Measurements from ENCODE around the gene COX4I2. TPM values are rescaled to one million over a fixed set of nuclear protein-coding genes. Genes with fewer than 3 reads are reported as not detected.

Gene COX4I2
- total RNA-seq, 1 experiment from 2014 or later: not detected

DNA sequence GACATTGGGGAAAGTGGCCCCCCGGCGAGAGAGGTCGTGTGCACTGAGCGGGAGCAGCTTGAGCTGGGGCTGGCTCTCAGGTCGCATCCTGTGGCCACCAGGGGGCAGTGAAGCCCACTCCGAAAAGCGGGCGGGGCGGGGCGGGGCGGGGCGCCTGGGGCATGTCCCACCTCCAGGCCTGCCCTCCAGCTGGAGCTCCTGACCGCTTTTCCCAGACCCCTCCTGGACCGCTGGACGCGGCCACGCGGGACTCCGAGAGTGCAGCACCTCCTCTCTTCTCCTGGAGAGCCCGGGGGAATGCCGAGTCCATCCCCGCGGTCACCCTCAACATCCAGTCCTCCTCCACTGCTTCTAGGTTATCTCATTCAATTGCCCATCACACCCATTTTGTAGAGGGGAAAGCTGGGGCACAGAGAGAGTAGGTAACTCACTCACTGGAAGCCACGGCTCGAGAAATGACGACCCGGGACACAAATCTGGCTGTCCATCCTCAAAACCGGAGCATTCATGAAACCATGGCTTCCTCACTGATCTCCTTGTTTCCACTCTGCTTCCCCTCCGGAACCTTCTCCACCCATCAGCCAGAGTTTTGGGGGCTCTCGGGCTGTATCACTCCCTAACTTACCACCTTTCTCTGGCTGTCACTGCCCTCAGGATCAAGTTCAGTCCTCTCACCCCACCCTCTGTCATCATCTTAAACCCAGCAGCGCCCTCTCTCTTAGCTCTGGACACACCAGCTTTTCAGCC lies 24.1 kb downstream of the COX4I2 start:
- Mint-ChIP-seq H3K4me3 (peak overlapping the region; percentile 74), H3K27ac (peak overlapping the region; percentile 79), H3K27me3 (ENCODE audit: low read depth) (no peaks in the 10 kb centered on the region), H3K9me3 (no peaks in the 10 kb centered on the region), H3K36me3 (peaks cover 6% of the 10 kb centered on the region; the same call in 1 of the 2 replicates), H3K4me1 (peaks cover 23% of the 10 kb centered on the region)
- DNase-seq (ENCODE audit: low spot score): peak; percentile 87
- POLR2A ChIA-PET: interaction anchor here (0.5 to 3.2 kb wide), 10 partner anchors 9 to 80 kb away, joined by 3 to 45 read pairs (median 4); partner anchors contain the start of genes BCL2L1 and ID1
- peak; percentile 84 for ATAC-seq
- CTCF ChIA-PET: interaction anchor here (0.6 to 7.4 kb wide), 61 partner anchors 9 to 346 kb away, joined by 3 to 488 read pairs (median 8); partner anchors contain the start of genes BCL2L1, ID1, PDRG1 and TPX2
- TF ChIP-seq, protein P1, sequence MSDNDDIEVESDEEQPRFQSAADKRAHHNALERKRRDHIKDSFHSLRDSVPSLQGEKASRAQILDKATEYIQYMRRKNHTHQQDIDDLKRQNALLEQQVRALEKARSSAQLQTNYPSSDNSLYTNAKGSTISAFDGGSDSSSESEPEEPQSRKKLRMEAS (CRISPR knock-in tag; IDR thresholded peaks at IDR 0.05): 0 out of 2 replicates have a peak, but pooled peaks have one; percentile 42
- TF ChIP-seq, protein P2, sequence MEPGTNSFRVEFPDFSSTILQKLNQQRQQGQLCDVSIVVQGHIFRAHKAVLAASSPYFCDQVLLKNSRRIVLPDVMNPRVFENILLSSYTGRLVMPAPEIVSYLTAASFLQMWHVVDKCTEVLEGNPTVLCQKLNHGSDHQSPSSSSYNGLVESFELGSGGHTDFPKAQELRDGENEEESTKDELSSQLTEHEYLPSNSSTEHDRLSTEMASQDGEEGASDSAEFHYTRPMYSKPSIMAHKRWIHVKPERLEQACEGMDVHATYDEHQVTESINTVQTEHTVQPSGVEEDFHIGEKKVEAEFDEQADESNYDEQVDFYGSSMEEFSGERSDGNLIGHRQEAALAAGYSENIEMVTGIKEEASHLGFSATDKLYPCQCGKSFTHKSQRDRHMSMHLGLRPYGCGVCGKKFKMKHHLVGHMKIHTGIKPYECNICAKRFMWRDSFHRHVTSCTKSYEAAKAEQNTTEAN (CRISPR knock-in tag; IDR thresholded peaks at IDR 0.05): no peak
- no peak for TF ChIP-seq ZNF121 (CRISPR knock-in tag; IDR thresholded peaks at IDR 0.05)
- no peak for TF ChIP-seq CREB1 (CRISPR knock-in tag; IDR thresholded peaks at IDR 0.05)
- peak; percentile 92 for TF ChIP-seq GTF2I (CRISPR knock-in tag; conservative IDR thresholded peaks at IDR 0.05)
- peak; percentile 69 for TF ChIP-seq GABPB1 (CRISPR knock-in tag; IDR thresholded peaks at IDR 0.05)
- TF ChIP-seq, protein P3, sequence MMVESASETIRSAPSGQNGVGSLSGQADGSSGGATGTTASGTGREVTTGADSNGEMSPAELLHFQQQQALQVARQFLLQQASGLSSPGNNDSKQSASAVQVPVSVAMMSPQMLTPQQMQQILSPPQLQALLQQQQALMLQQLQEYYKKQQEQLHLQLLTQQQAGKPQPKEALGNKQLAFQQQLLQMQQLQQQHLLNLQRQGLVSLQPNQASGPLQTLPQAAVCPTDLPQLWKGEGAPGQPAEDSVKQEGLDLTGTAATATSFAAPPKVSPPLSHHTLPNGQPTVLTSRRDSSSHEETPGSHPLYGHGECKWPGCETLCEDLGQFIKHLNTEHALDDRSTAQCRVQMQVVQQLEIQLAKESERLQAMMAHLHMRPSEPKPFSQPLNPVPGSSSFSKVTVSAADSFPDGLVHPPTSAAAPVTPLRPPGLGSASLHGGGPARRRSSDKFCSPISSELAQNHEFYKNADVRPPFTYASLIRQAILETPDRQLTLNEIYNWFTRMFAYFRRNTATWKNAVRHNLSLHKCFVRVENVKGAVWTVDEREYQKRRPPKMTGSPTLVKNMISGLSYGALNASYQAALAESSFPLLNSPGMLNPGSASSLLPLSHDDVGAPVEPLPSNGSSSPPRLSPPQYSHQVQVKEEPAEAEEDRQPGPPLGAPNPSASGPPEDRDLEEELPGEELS (CRISPR knock-in tag; IDR thresholded peaks at IDR 0.05): no peak
- peak; percentile 35; the same call in 1 of the 2 replicates for TF ChIP-seq SP1 (CRISPR knock-in tag; conservative IDR thresholded peaks at IDR 0.05)
- TF ChIP-seq, protein P4, sequence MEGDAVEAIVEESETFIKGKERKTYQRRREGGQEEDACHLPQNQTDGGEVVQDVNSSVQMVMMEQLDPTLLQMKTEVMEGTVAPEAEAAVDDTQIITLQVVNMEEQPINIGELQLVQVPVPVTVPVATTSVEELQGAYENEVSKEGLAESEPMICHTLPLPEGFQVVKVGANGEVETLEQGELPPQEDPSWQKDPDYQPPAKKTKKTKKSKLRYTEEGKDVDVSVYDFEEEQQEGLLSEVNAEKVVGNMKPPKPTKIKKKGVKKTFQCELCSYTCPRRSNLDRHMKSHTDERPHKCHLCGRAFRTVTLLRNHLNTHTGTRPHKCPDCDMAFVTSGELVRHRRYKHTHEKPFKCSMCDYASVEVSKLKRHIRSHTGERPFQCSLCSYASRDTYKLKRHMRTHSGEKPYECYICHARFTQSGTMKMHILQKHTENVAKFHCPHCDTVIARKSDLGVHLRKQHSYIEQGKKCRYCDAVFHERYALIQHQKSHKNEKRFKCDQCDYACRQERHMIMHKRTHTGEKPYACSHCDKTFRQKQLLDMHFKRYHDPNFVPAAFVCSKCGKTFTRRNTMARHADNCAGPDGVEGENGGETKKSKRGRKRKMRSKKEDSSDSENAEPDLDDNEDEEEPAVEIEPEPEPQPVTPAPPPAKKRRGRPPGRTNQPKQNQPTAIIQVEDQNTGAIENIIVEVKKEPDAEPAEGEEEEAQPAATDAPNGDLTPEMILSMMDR (IDR thresholded peaks at IDR 0.05): peak; percentile 88
- TF ChIP-seq, protein P5, sequence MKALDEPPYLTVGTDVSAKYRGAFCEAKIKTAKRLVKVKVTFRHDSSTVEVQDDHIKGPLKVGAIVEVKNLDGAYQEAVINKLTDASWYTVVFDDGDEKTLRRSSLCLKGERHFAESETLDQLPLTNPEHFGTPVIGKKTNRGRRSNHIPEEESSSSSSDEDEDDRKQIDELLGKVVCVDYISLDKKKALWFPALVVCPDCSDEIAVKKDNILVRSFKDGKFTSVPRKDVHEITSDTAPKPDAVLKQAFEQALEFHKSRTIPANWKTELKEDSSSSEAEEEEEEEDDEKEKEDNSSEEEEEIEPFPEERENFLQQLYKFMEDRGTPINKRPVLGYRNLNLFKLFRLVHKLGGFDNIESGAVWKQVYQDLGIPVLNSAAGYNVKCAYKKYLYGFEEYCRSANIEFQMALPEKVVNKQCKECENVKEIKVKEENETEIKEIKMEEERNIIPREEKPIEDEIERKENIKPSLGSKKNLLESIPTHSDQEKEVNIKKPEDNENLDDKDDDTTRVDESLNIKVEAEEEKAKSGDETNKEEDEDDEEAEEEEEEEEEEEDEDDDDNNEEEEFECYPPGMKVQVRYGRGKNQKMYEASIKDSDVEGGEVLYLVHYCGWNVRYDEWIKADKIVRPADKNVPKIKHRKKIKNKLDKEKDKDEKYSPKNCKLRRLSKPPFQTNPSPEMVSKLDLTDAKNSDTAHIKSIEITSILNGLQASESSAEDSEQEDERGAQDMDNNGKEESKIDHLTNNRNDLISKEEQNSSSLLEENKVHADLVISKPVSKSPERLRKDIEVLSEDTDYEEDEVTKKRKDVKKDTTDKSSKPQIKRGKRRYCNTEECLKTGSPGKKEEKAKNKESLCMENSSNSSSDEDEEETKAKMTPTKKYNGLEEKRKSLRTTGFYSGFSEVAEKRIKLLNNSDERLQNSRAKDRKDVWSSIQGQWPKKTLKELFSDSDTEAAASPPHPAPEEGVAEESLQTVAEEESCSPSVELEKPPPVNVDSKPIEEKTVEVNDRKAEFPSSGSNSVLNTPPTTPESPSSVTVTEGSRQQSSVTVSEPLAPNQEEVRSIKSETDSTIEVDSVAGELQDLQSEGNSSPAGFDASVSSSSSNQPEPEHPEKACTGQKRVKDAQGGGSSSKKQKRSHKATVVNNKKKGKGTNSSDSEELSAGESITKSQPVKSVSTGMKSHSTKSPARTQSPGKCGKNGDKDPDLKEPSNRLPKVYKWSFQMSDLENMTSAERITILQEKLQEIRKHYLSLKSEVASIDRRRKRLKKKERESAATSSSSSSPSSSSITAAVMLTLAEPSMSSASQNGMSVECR (CRISPR knock-in tag; IDR thresholded peaks at IDR 0.05; ENCODE audit: borderline replicate concordance): no peak

DNA sequence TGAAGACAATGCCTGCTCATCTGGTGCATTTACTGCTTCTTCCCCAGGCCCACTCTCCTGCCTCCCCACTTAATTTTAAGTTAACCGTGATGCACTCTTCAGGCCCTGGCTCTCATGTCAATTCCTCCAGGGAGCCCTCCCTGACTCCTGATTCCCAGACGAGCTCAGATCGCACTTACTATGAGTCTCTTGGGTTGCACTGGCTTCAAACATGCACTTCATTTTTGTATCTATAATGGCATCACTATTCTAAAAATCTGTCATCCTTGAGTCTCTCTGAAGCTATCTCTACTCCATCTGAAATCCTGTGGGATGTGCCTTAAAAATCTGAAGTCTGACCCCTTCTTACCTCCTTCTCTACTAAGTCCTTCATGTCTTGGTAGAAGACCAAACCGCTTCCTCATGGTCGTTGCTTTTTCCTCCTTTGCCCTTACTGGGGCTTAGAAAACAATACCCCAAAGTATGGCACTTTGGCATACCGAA lies 24.7 kb downstream of the COX4I2 start:
- H3K36me3 Mint-ChIP-seq: peaks cover 6% of the 10 kb centered on the region; the same call in 1 of the 2 replicates
- DNase-seq (ENCODE audit: low spot score) (no peak), ATAC-seq (no peak)
- peaks cover 24% of the 10 kb centered on the region for H3K4me1 Mint-ChIP-seq
- peak overlapping the region; percentile 74 for H3K4me3 Mint-ChIP-seq
- no peak for TF ChIP-seq TP53 (CRISPR knock-in tag; IDR thresholded peaks at IDR 0.05)
- TF ChIP-seq, protein P1 (CRISPR knock-in tag; IDR thresholded peaks at IDR 0.05): 0 out of 2 replicates have a peak, but pooled peaks have one; percentile 8
- TF ChIP-seq, protein P6, sequence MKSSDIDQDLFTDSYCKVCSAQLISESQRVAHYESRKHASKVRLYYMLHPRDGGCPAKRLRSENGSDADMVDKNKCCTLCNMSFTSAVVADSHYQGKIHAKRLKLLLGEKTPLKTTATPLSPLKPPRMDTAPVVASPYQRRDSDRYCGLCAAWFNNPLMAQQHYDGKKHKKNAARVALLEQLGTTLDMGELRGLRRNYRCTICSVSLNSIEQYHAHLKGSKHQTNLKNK (CRISPR knock-in tag; IDR thresholded peaks at IDR 0.05): 0 out of 2 replicates have a peak, but pooled peaks have one; percentile 24
- H3K27me3 Mint-ChIP-seq (ENCODE audit: low read depth): no peaks in the 10 kb centered on the region
- CTCF ChIA-PET: interaction anchor here (1.0 to 7.4 kb wide), 42 partner anchors 8 to 189 kb away, joined by 3 to 488 read pairs (median 12); partner anchors contain the start of genes BCL2L1 and TPX2
- POLR2A ChIA-PET: interaction anchor here (0.5 to 3.2 kb wide), 5 partner anchors 30 to 60 kb away, joined by 3 to 45 read pairs (median 7); partner anchors contain the start of genes BCL2L1 and ID1
- no peaks in the 10 kb centered on the region for H3K9me3 Mint-ChIP-seq
- H3K27ac Mint-ChIP-seq: peak overlapping the region; percentile 79
